GM06990 (cell line): ENCODE data around the gene ADK.
"Not testable (repeated sequence)": the region's sequence is repeated elsewhere in the genome, so short reads cannot be mapped to it uniquely, and the experiment has no call there.

Experiments
- DNase-seq: peaks from one replicate; pipeline ENCODE4 v3.0.0-alpha.2; 2011; ENCODE audit not compliant: insufficient read length; ENCODE audit errors: extremely low read depth
- H3K27me3 ChIP-seq: replicated peaks from 2 replicates; pipeline ENCODE4 v1.6.0; 2011; ENCODE audit warnings: low read length; ENCODE audit not compliant: control insufficient read depth, insufficient read depth
- H3K36me3 ChIP-seq: 2 replicates; pipeline ENCODE4 v1.5.1; 2011; ENCODE audit warnings: low read length; ENCODE audit not compliant: control insufficient read depth, insufficient read depth
- H3K4me3 ChIP-seq: replicated peaks from 2 replicates; pipeline ENCODE4 v1.5.1; 2011; ENCODE audit warnings: low read depth, mild to moderate bottlenecking, control low read depth, low read length
- CTCF ChIP-seq: IDR thresholded peaks from 2 replicates; pipeline ENCODE4 v1.5.1; 2011; ENCODE audit warnings: low read length, control low read depth, mild to moderate bottlenecking, inconsistent platforms; ENCODE audit not compliant: insufficient read depth, poor library complexity, severe bottlenecking

The ADK gene

GRCh38 chr10:74491014-74491413 lies 340.0 kb downstream of the ADK start:
- Histone ChIP-seq H3K4me3 (no peak overlapping the region), H3K36me3 (no peaks in the 10 kb centered on the region), H3K27me3 (no peaks in the 10 kb centered on the region)
- no peak for TF ChIP-seq CTCF
- no peak for DNase-seq

- not testable (repeated sequence) for H3K27me3 ChIP-seq, H3K36me3 ChIP-seq, H3K4me3 ChIP-seq, DNase-seq
Observed at GRCh38 chr10:74496276-74496675, 345.3 kb downstream of the ADK start.

- DNase-seq, H3K36me3 ChIP-seq, H3K27me3 ChIP-seq, H3K4me3 ChIP-seq: not testable (repeated sequence)
Observed at GRCh38 chr10:74498664-74499063, 347.6 kb downstream of the ADK start.

- H3K4me3 ChIP-seq: no peak overlapping the region
- no peak for DNase-seq
- TF ChIP-seq CTCF: no peak
- H3K36me3 ChIP-seq: no peaks in the 10 kb centered on the region
- no peaks in the 10 kb centered on the region for H3K27me3 ChIP-seq
Observed at GRCh38 chr10:74500026-74500704, 349.1 kb downstream of the ADK start.

- no peak for DNase-seq
- no peak for TF ChIP-seq CTCF
- no peaks in the 10 kb centered on the region for H3K27me3 ChIP-seq
Observed at GRCh38 chr10:74500816-74501215, 349.8 kb downstream of the ADK start.

GRCh38 chr10:74502963-74503608 lies 352.1 kb downstream of the ADK start:
- H3K4me3 ChIP-seq: no peak overlapping the region
- no peaks in the 10 kb centered on the region for H3K36me3 ChIP-seq
- no peak for TF ChIP-seq CTCF
- peak; percentile 21 for DNase-seq
- H3K27me3 ChIP-seq: no peaks in the 10 kb centered on the region

More at GRCh38 chr10:74500816-74501215, 349.8 kb downstream of the ADK start:
- no peaks in the 10 kb centered on the region for H3K36me3 ChIP-seq
- H3K4me3 ChIP-seq: no peak overlapping the region
